Duodenal mucosa (tissue), 2 donors: Measurements from ENCODE around the gene ZGRF1.
"Not testable (repeated sequence)": the region's sequence is repeated elsewhere in the genome, so short reads cannot be mapped to it uniquely, and the experiment has no call there.

Experiments
- H3K27ac ChIP-seq: one replicate; pipeline ENCODE4 v1.7.0; 2013; ENCODE audit warnings: low read depth, low read length
- H3K27me3 ChIP-seq, 2 donors: one replicate each; pipeline ENCODE4 v1.7.0; 2013; ENCODE audit warnings: low read length in 2 of 2, control low read depth in 1 of 2; ENCODE audit not compliant: insufficient read depth in 2 of 2, control insufficient read depth in 1 of 2
- H3K36me3 ChIP-seq, 2 donors: one replicate each; pipeline ENCODE4 v1.7.0; 2013; ENCODE audit warnings: low read length in 2 of 2, control low read depth in 1 of 2; ENCODE audit not compliant: insufficient read depth in 2 of 2, control insufficient read depth in 1 of 2
- H3K4me1 ChIP-seq, 2 donors: one replicate each; pipeline ENCODE4 v1.7.0; 2013; ENCODE audit warnings: low read length in 2 of 2, control low read depth in 1 of 2; ENCODE audit not compliant: insufficient read depth in 2 of 2, control insufficient read depth in 1 of 2
- H3K4me3 ChIP-seq, 2 donors: one replicate each; pipeline ENCODE4 v1.7.0; 2013; ENCODE audit warnings: low read length in 2 of 2, low read depth in 1 of 2
- H3K9ac ChIP-seq, 2 donors: one replicate each; pipeline ENCODE4 v1.7.0; 2013; ENCODE audit warnings: low read length in 2 of 2, low read depth in 1 of 2
- H3K9me3 ChIP-seq, 2 donors: one replicate each; pipeline ENCODE4 v1.7.0; 2013; ENCODE audit warnings: low read length in 2 of 2, control low read depth in 1 of 2; ENCODE audit not compliant: control insufficient read depth in 1 of 2

The ZGRF1 gene

GRCh38 chr4:112509243-112510141 lies 127.2 kb downstream of the ZGRF1 start:
- Histone ChIP-seq H3K4me1 (peaks cover 12% of the 10 kb centered on the region in 2 donors), H3K36me3 (no peaks in the 10 kb centered on the region), H3K4me3 (peak overlapping the region in 1 of 2 donors; percentile 6), H3K27ac (no peak overlapping the region), H3K9ac (no peak overlapping the region), H3K27me3 (peaks cover 60 to 72% of the 10 kb centered on the region in 2 donors), H3K9me3 (no peaks in the 10 kb centered on the region)

- Histone ChIP-seq H3K9ac (no peak overlapping the region), H3K36me3 (no peaks in the 10 kb centered on the region), H3K4me3 (no peak overlapping the region), H3K27me3 (peaks cover 52 to 64% of the 10 kb centered on the region in 2 donors), H3K4me1 (peaks cover 6 to 10% of the 10 kb centered on the region in 2 donors), H3K9me3 (no peaks in the 10 kb centered on the region), H3K27ac (no peak overlapping the region)
Measured at GRCh38 chr4:112508356-112508755, 128.4 kb downstream of the ZGRF1 start.

- no peaks in the 10 kb centered on the region for H3K36me3 ChIP-seq
- H3K4me3 ChIP-seq: no peak overlapping the region
- peaks cover 5 to 10% of the 10 kb centered on the region in 2 donors for H3K4me1 ChIP-seq
- H3K27ac ChIP-seq: no peak overlapping the region
- peaks cover 23 to 30% of the 10 kb centered on the region in 2 donors for H3K27me3 ChIP-seq
- no peaks in the 10 kb centered on the region for H3K9me3 ChIP-seq
- no peak overlapping the region for H3K9ac ChIP-seq
Measured at GRCh38 chr4:112504807-112505206, 131.9 kb downstream of the ZGRF1 start.

GRCh38 chr4:112502871-112503270 lies 133.8 kb downstream of the ZGRF1 start:
- Histone ChIP-seq H3K4me1 (no peaks in the 10 kb centered on the region), H3K4me3 (no peak overlapping the region), H3K27me3 (peaks cover 6 to 10% of the 10 kb centered on the region in 2 donors), H3K9me3 (no peaks in the 10 kb centered on the region), H3K27ac (no peak overlapping the region), H3K9ac (no peak overlapping the region), H3K36me3 (no peaks in the 10 kb centered on the region)

GRCh38 chr4:112492321-112492720 lies 144.4 kb downstream of the ZGRF1 start:
- H3K36me3 ChIP-seq: no peaks in the 10 kb centered on the region
- H3K4me1 ChIP-seq: no peaks in the 10 kb centered on the region
- no peak overlapping the region for H3K9ac ChIP-seq
- no peaks in the 10 kb centered on the region for H3K9me3 ChIP-seq
- H3K27me3 ChIP-seq: no peaks in the 10 kb centered on the region
- H3K27ac ChIP-seq: no peak overlapping the region
- no peak overlapping the region for H3K4me3 ChIP-seq

- not testable (repeated sequence) for H3K9me3 ChIP-seq, H3K27me3 ChIP-seq, H3K27ac ChIP-seq, H3K9ac ChIP-seq, H3K4me3 ChIP-seq, H3K36me3 ChIP-seq, H3K4me1 ChIP-seq
Measured at GRCh38 chr4:112490808-112491207, 145.9 kb downstream of the ZGRF1 start.
